K562 (cell line): ENCODE results near the gene TUBGCP6. TPM values are rescaled to one million over a fixed set of nuclear protein-coding genes. Genes with fewer than 3 reads are reported as not detected.
A peak's percentile ranks its signal among the peaks of the same experiment; 100 is the strongest.

Experiments used
- ATAC-seq: fragments of 200-7000 bp; cut with Tn5 transposase; 3 replicates; pipeline ENCODE4 v1.9.1; 2020; ENCODE audit warnings: moderate library complexity
- BruUV-seq: library from RNA; stranded (reverse); fragments of 400-500 nt; replicated peaks from 2 replicates; lab custom pipeline; 2021; lab: Mats Ljungman, UMichigan
- CTCF ChIA-PET: fragments of 300-600 bp; formaldehyde crosslinking; extraction: SDS; loops from one replicate; lab custom pipeline; 2021; ENCODE audit warnings: low intra/inter-chr PET ratio; lab: Yijun Ruan, JAX
- POLR2A ChIA-PET: fragments of 300-600, 350-650 bp; sonication (Branson Sonifier 250); formaldehyde crosslinking; extraction: SDS; loops from one replicate; lab custom pipeline; 2021; ENCODE audit warnings: antibody characterized with exemption, inconsistent platforms; lab: Yijun Ruan, JAX
- DNase-seq, 4 experiments: peaks; one replicate each; pipeline versions ENCODE4 v3.0.0 to v3.0.0-alpha.2; 2011 to 2018; ENCODE audit warnings: low spot score in 3 of 4, mixed read lengths in 3 of 4; ENCODE audit errors: extremely low read depth in 1 of 4
- FAIRE-seq: peaks from 2 replicates; lab custom pipeline; 2011; peaks lifted over from hg19 to GRCh38; lab: Jason Lieb, UNC
- H2AFZ ChIP-seq: 2 replicates; pipeline ENCODE4 v1.6.0; 2011; ENCODE audit warnings: low read depth, low read length, control low read depth, inconsistent platforms
- H3K27ac ChIP-seq: fragments of 200-600 bp; 3 replicates; pipeline ENCODE4 v1.8.0; 2011; ENCODE audit warnings: low read depth, mild to moderate bottlenecking, control low read depth, inconsistent platforms, low read length, moderate library complexity, mixed read lengths; ENCODE audit errors: extremely low read depth
- H3K27me3 ChIP-seq, 2 experiments: fragments of 300-600 bp in 1 of 2; 2 replicates in 1 of 2; 3 replicates in 1 of 2; pipeline versions ENCODE4 v1.6.0 to v1.8.0; 2011; ENCODE audit warnings: inconsistent platforms in 2 of 2, low read length in 2 of 2, mild to moderate bottlenecking in 1 of 2, mixed read lengths in 1 of 2, moderate library complexity in 1 of 2; ENCODE audit not compliant: control insufficient read depth in 2 of 2, insufficient read depth in 2 of 2
- H3K36me3 ChIP-seq: fragments of 300-600 bp; 3 replicates; pipeline ENCODE4 v1.8.0; 2011; ENCODE audit warnings: mild to moderate bottlenecking, low read length, inconsistent platforms; ENCODE audit not compliant: control insufficient read depth, insufficient read depth
- H3K4me1 ChIP-seq, 2 experiments: fragments of 200-600 bp in 1 of 2; replicated peaks in 1 of 2; 2 replicates in 1 of 2; 3 replicates in 1 of 2; pipeline versions ENCODE4 v1.5.1 to v1.8.0; 2011; ENCODE audit warnings: inconsistent platforms in 2 of 2, low read length in 2 of 2, mild to moderate bottlenecking in 1 of 2, mixed read lengths in 1 of 2, moderate library complexity in 1 of 2; ENCODE audit not compliant: control insufficient read depth in 2 of 2, insufficient read depth in 2 of 2
- H3K4me2 ChIP-seq: 2 replicates; pipeline ENCODE4 v1.6.1; 2011; ENCODE audit warnings: low read length, control low read depth, inconsistent platforms, mixed read lengths; ENCODE audit not compliant: insufficient read depth
- H3K4me3 ChIP-seq: fragments of 200-600 bp; sonication (generic), shearing (Covaris generic); 2 replicates; pipeline ENCODE4 v1.5.1; 2016; ENCODE audit warnings: control low read depth, inconsistent platforms
- H3K79me2 ChIP-seq: fragments of 200-600 bp; 3 replicates; pipeline ENCODE4 v1.8.0; 2011; ENCODE audit warnings: low read length, inconsistent platforms; ENCODE audit not compliant: control insufficient read depth, insufficient read depth
- H3K9ac ChIP-seq, 2 experiments: 2 replicates each; pipeline versions ENCODE4 v1.6.0 to v1.6.1; 2011; ENCODE audit warnings: low read depth in 2 of 2, low read length in 2 of 2, control low read depth in 1 of 2, inconsistent platforms in 1 of 2, mild to moderate bottlenecking in 1 of 2, mixed read lengths in 1 of 2; ENCODE audit not compliant: insufficient read depth in 1 of 2
- H3K9me1 ChIP-seq: one replicate; pipeline ENCODE4 v1.6.0; 2011; ENCODE audit warnings: inconsistent platforms, mild to moderate bottlenecking, low read length, moderate library complexity; ENCODE audit not compliant: control insufficient read depth, insufficient read depth
- H3K9me3 ChIP-seq: replicated peaks from 2 replicates; pipeline ENCODE4 v1.5.1; 2011; ENCODE audit warnings: low read depth, low read length, inconsistent platforms; ENCODE audit not compliant: control insufficient read depth, insufficient read depth
- H4K20me1 ChIP-seq: replicated peaks from 2 replicates; pipeline ENCODE4 v1.6.1; 2011; ENCODE audit warnings: low read length, inconsistent platforms, mixed read lengths; ENCODE audit not compliant: control insufficient read depth, insufficient read depth
- CGGBP1 ChIP-seq: fragments of 250-450 bp; sonication (Bioruptor Pico); IDR thresholded peaks from 2 replicates; pipeline ENCODE4 v1.9.0; 2021; ENCODE audit warnings: mild to moderate bottlenecking
- CREB1 ChIP-seq, 2 experiments: sonication (generic) in 1 of 2; formaldehyde crosslinking in 1 of 2; IDR thresholded peaks; 2 replicates each; pipeline versions ENCODE4 v1.6.1 to v1.8.0; 2012 to 2022; ENCODE audit warnings: inconsistent platforms in 1 of 2, mild to moderate bottlenecking in 1 of 2, missing genetic modification reagents in 1 of 2, moderate library complexity in 1 of 2
- DNMT1 ChIP-seq: fragments of 450-650 bp; IDR thresholded peaks from 2 replicates; pipeline ENCODE4 v1.6.1; 2016; ENCODE audit warnings: antibody characterized with exemption, mild to moderate bottlenecking
- DPF2 ChIP-seq: fragments of 450-650 bp; IDR thresholded peaks from 2 replicates; pipeline ENCODE4 v1.6.1; 2016
- HINFP ChIP-seq: fragments of 450-650 bp; conservative IDR thresholded peaks from 2 replicates; pipeline ENCODE4 v1.6.1; 2016; ENCODE audit warnings: missing genetic modification characterization, low read depth, mild to moderate bottlenecking, control low read depth, missing compliant biosample characterization
- KDM2B ChIP-seq: fragments of 250-450 bp; sonication (Bioruptor Pico); IDR thresholded peaks from 2 replicates; pipeline ENCODE4 v1.8.0; 2021; ENCODE audit warnings: mild to moderate bottlenecking, moderate library complexity
- KDM4B ChIP-seq, 2 experiments: fragments of 450-650 bp in 1 of 2; sonication (generic) in 1 of 2; IDR thresholded peaks; 2 replicates each; pipeline ENCODE4 v1.6.1; 2016 to 2017; ENCODE audit warnings: borderline replicate concordance in 2 of 2, antibody characterized with exemption in 1 of 2, low read depth in 1 of 2, mild to moderate bottlenecking in 1 of 2
- MAZ ChIP-seq, 2 experiments: fragments of 450-650 bp in 1 of 2; sonication (generic) in 1 of 2; formaldehyde crosslinking; IDR thresholded peaks in 1 of 2; conservative IDR thresholded peaks in 1 of 2; 2 replicates each; pipeline versions ENCODE4 v1.4.0 to v1.5.0; 2020; ENCODE audit warnings: mild to moderate bottlenecking in 1 of 2, missing genetic modification reagents in 1 of 2
- NFIC ChIP-seq: fragments of 450-650 bp; IDR thresholded peaks from 2 replicates; pipeline ENCODE4 v1.6.1; 2017; ENCODE audit warnings: mild to moderate bottlenecking, inconsistent platforms
- NKRF ChIP-seq: fragments of 450-650 bp; IDR thresholded peaks from 2 replicates; pipeline ENCODE4 v1.6.1; 2016; ENCODE audit warnings: borderline replicate concordance
- RBFOX2 ChIP-seq: fragments of 200-400 bp; formaldehyde crosslinking; IDR thresholded peaks from 2 replicates; pipeline ENCODE4 v1.6.1; 2017; ENCODE audit warnings: low read depth, mild to moderate bottlenecking, low read length, moderate library complexity
- SMARCA5 ChIP-seq: fragments of 450-650 bp; IDR thresholded peaks from 2 replicates; pipeline ENCODE4 v1.6.1; 2016
- TCF7L2 ChIP-seq: fragments of 150-350 bp; IDR thresholded peaks from 2 replicates; pipeline ENCODE4 v1.6.1; 2016; ENCODE audit warnings: low read depth, mild to moderate bottlenecking, low read length, moderate library complexity
- U2AF1 ChIP-seq: fragments of 200-400 bp; formaldehyde crosslinking; optimal IDR thresholded peaks from 2 replicates; pipeline ENCODE3; 2017; ENCODE audit warnings: mild to moderate bottlenecking, low read depth, low read length, moderate library complexity
- ZNF347 ChIP-seq: fragments of 450-650 bp; formaldehyde crosslinking; IDR thresholded peaks from 2 replicates; pipeline ENCODE4 v1.4.0; 2020; ENCODE audit warnings: low read depth, mild to moderate bottlenecking, moderate library complexity
- ZNF431 ChIP-seq: sonication (generic); formaldehyde crosslinking; IDR thresholded peaks from 2 replicates; pipeline ENCODE4 v1.8.0; 2022; ENCODE audit warnings: mild to moderate bottlenecking, missing genetic modification reagents
- WGBS: fragments of 100-300 bp; shearing (Covaris generic); methylation state at CpG from one replicate; pipeline ENCODE4 v1.1.6; 2016; ENCODE audit warnings: low coverage, mixed read lengths; ENCODE audit not compliant: insufficient coverage; ENCODE audit errors: missing lambda C conversion rate; 5-methylcytosine and 5-hydroxymethylcytosine counted together
- in situ Hi-C: fragments of 300-500 bp; cut with MboI; formaldehyde crosslinking; loops from 4 replicates; pipeline ENCODE4 v1.15.0; 2018; ENCODE audit warnings: inconsistent platforms, mixed read lengths
- intact Hi-C: fragments of 100-400 bp; cut with micrococcal nuclease; formaldehyde crosslinking; loops from 2 replicates; pipeline ENCODE4 v1.14.2; 2022
- polyA plus RNA-seq, 8 experiments: library from polyadenylated mRNA; depleted of rRNA in 4 of 8; stranded (reverse) in 5 of 8; unstranded in 3 of 8; fragments of >200 nt; fragmentation: Nextera tagmentation in 2 of 8; fragmentation: Illumina TruSeq in 1 of 8; extraction: Ambion mirVana in 2 of 8; extraction: Trizol in 1 of 8; gene quantifications; 2 replicates each; pipeline versions ENCODE4 v1.2.1 to v1.2.3, GENCODE V29; 2011 to 2014; ENCODE audit warnings: inconsistent platforms in 1 of 8, missing spikeins in 1 of 8
- total RNA-seq, 7 experiments: library from RNA; depleted of rRNA in 6 of 7; stranded (reverse); fragments of >200 nt in 6 of 7; fragmentation: Illumina TruSeq in 2 of 7; extraction: Trizol in 2 of 7; gene quantifications; 2 replicates each; pipeline versions ENCODE4 v1.2.1 to v1.2.3, GENCODE V29; 2011 to 2021; ENCODE audit warnings: low replicate concordance in 1 of 7

The TUBGCP6 gene
- total and polyA plus RNA-seq, 9 of the 15 experiments (the other 6 are each of a cell fraction or from before 2014, with no cell fraction given), result 0.76 to 33.0 (median 10.1) TPM

- DNase-seq (peak; percentile 20 to 49 (median 29)), FAIRE-seq (no peak), ATAC-seq (no peak)
- H3K27me3 ChIP-seq, result no peaks in the 10 kb centered on the region
- H3K4me3 ChIP-seq, result peak overlapping the region; percentile 49
- in situ Hi-C loops (no loop called here), intact Hi-C loops (no loop called here)
- no peaks in the 10 kb centered on the region for H4K20me1 ChIP-seq
- 0% methylated on average over 2 of the region's 18 CpGs for WGBS
- H3K9me3 ChIP-seq, result no peaks in the 10 kb centered on the region
- peak overlapping the region; percentile 56; the same call in 2 of the 3 replicates for H3K27ac ChIP-seq
- peak overlapping the region; percentile 11; the same call in 1 of the 2 replicates for H3K4me2 ChIP-seq
- TF ChIP-seq NKRF (no peak), MAZ (CRISPR knock-in tag; conservative IDR thresholded peaks at IDR 0.05 in 1 of 2, IDR thresholded peaks at IDR 0.05 in 1 of 2) (peak in 1 of 2 experiments; percentile 24; a peak in 1 of 4 replicates), TCF7L2 (no peak), ZNF431 (CRISPR knock-in tag) (no peak), DNMT1 (no peak), KDM4B (IDR thresholded peaks at IDR 0.05; ENCODE audit: borderline replicate concordance in 2 of 2, low read depth in 1 of 2) (0 out of 4 replicates have a peak, but pooled peaks of 1 of the 2 experiments have one; percentile 26), ZNF347 (CRISPR knock-in tag) (no peak), CGGBP1 (CRISPR knock-in tag) (no peak), KDM2B (CRISPR knock-in tag) (no peak), DPF2 (0 out of 2 replicates have a peak, but pooled peaks have one; percentile 16), NFIC (0 out of 2 replicates have a peak, but pooled peaks have one; percentile 22), SMARCA5 (no peak), RBFOX2 (no peak), U2AF1 (no peak), HINFP (tag) (no peak), CREB1 (IDR thresholded peaks at IDR 0.05) (no peak), CREB1 (CRISPR knock-in tag; IDR thresholded peaks at IDR 0.05) (no peak)
- no peaks in the 10 kb centered on the region; the same call in 2 of the 3 replicates for H3K79me2 ChIP-seq
- peak overlapping the region; percentile 49 to 90; a peak in 3 of 4 replicates for H3K9ac ChIP-seq
- H3K36me3 ChIP-seq, result 0 out of 3 replicates have a peak, but pooled peaks cover 2% of the 10 kb centered on the region
- ChIA-PET CTCF (no interaction called here), POLR2A (no interaction called here)
- no peaks in the 10 kb centered on the region for H3K9me1 ChIP-seq
- peaks cover 7 to 79% of the 10 kb centered on the region in 2 experiments; a peak in 4 of 5 replicates for H3K4me1 ChIP-seq
- H2AFZ ChIP-seq, result no peak overlapping the region
- no TSS peak for BruUV-seq
These were observed 24.7 kb upstream of the TUBGCP6 start for GRCh38 chr22:50269573-50269969.
